ENCODE measurements around the gene ELFN1. TPM values are rescaled to one million over a fixed set of nuclear protein-coding genes. Genes with fewer than 3 reads are reported as not detected.

The ELFN1 gene
- total RNA-seq = 2.2 TPM

- no peaks in the 10 kb centered on the region for H3K27me3 ChIP-seq
- intact Hi-C loops (cut with DNase I) = no loop called here
- H3K27ac ChIP-seq = peak within 1 kb of the TSS; percentile 65
- peak within 1 kb of the TSS; percentile 44 to 48 for H3K4me3 ChIP-seq
- no peaks in the 10 kb centered on the region for H3K36me3 ChIP-seq
- TF ChIP-seq POLR2A (IDR thresholded peaks at IDR 0.05) (no peak), CTCF (IDR thresholded peaks at IDR 0.05) (no peak), POLR2AphosphoS5 (IDR thresholded peaks at IDR 0.05; ENCODE audit: insufficient read depth in 1 of 2, low read depth in 1 of 2) (no peak)
- H3K4me1 ChIP-seq = peaks cover 55% of the 10 kb centered on the region
- no peaks in the 10 kb centered on the region for H3K9me3 ChIP-seq
- DNase-seq (ENCODE audit: extremely low spot score in 2 of 2) = no peak
These were observed at the start of gene ELFN1 for GRCh38 chr7:1669954-1670893. ELFN1 (plus strand) TSS chr7:1670277; CDS start chr7:1744597, 74,320 bp downstream.

- Histone ChIP-seq H3K27me3 (no peaks in the 10 kb centered on the region), H3K4me3 (no peak overlapping the region), H3K36me3 (no peaks in the 10 kb centered on the region), H3K27ac (no peak overlapping the region), H3K4me1 (no peaks in the 10 kb centered on the region), H3K9me3 (no peaks in the 10 kb centered on the region)
- no peak for DNase-seq (ENCODE audit: extremely low spot score in 2 of 2)
- TF ChIP-seq POLR2AphosphoS5 (IDR thresholded peaks at IDR 0.05; ENCODE audit: insufficient read depth in 1 of 2, low read depth in 1 of 2) = no peak
- TF ChIP-seq POLR2A (IDR thresholded peaks at IDR 0.05) = no peak
- no peak for TF ChIP-seq CTCF (IDR thresholded peaks at IDR 0.05)
- intact Hi-C loops (cut with DNase I) = no loop called here
These were observed 49.2 kb upstream of the ELFN1 start for GRCh38 chr7:1620835-1621234.

GRCh38 chr7:1621718-1622117 is 48.4 kb upstream of the ELFN1 start:
- no peak overlapping the region for H3K4me3 ChIP-seq
- no peak overlapping the region for H3K27ac ChIP-seq
- H3K9me3 ChIP-seq = no peaks in the 10 kb centered on the region
- TF ChIP-seq CTCF (IDR thresholded peaks at IDR 0.05) (no peak), POLR2AphosphoS5 (IDR thresholded peaks at IDR 0.05; ENCODE audit: insufficient read depth in 1 of 2, low read depth in 1 of 2) (no peak), POLR2A (IDR thresholded peaks at IDR 0.05) (no peak)
- no peaks in the 10 kb centered on the region for H3K4me1 ChIP-seq
- H3K36me3 ChIP-seq = no peaks in the 10 kb centered on the region
- intact Hi-C loops (cut with DNase I) = no loop called here
- H3K27me3 ChIP-seq = no peaks in the 10 kb centered on the region
- DNase-seq (ENCODE audit: extremely low spot score in 2 of 2) = no peak

- Histone ChIP-seq H3K4me1 (no peaks in the 10 kb centered on the region), H3K9me3 (no peaks in the 10 kb centered on the region), H3K27me3 (no peaks in the 10 kb centered on the region), H3K36me3 (no peaks in the 10 kb centered on the region), H3K4me3 (no peak overlapping the region), H3K27ac (no peak overlapping the region)
- no peak for TF ChIP-seq POLR2AphosphoS5 (IDR thresholded peaks at IDR 0.05; ENCODE audit: insufficient read depth in 1 of 2, low read depth in 1 of 2)
- no peak for TF ChIP-seq POLR2A (IDR thresholded peaks at IDR 0.05)
- TF ChIP-seq CTCF (IDR thresholded peaks at IDR 0.05) = no peak
- intact Hi-C loops (cut with DNase I) = no loop called here
- DNase-seq (ENCODE audit: extremely low spot score in 2 of 2) = no peak
These were observed 47.6 kb upstream of the ELFN1 start for GRCh38 chr7:1622441-1622840.

GRCh38 chr7:1623810-1624209 is 46.3 kb upstream of the ELFN1 start:
- H3K4me1 ChIP-seq = no peaks in the 10 kb centered on the region
- H3K36me3 ChIP-seq = no peaks in the 10 kb centered on the region
- H3K27me3 ChIP-seq = no peaks in the 10 kb centered on the region
- no peak overlapping the region for H3K4me3 ChIP-seq
- TF ChIP-seq CTCF (IDR thresholded peaks at IDR 0.05) = no peak
- no peak for TF ChIP-seq POLR2AphosphoS5 (IDR thresholded peaks at IDR 0.05; ENCODE audit: insufficient read depth in 1 of 2, low read depth in 1 of 2)
- no peak for TF ChIP-seq POLR2A (IDR thresholded peaks at IDR 0.05)
- no peaks in the 10 kb centered on the region for H3K9me3 ChIP-seq
- DNase-seq (ENCODE audit: extremely low spot score in 2 of 2) = no peak
- no peak overlapping the region for H3K27ac ChIP-seq
- intact Hi-C loops (cut with DNase I) = no loop called here
